ENCODE data around the gene AIRE. TPM values are rescaled to one million over a fixed set of nuclear protein-coding genes. Genes with fewer than 3 reads are reported as not detected.

AIRE gene
- total RNA-seq, 1 experiment from 2014 or later: 0.17 TPM

GRCh38 chr21:44275041-44275440, 10.6 kb upstream of the AIRE start:
- Histone ChIP-seq H2BK12ac (ENCODE audit: insufficient read length, low read depth, low read length) (no peak overlapping the region), H2BK15ac (ENCODE audit: low read depth, low read length) (no peak overlapping the region), H3K27me3 (ENCODE audit: insufficient read depth, low read length) (no peaks in the 10 kb centered on the region), H2BK20ac (ENCODE audit: low read depth, low read length, poor library complexity, severe bottlenecking) (no peak overlapping the region), H4K20me1 (ENCODE audit: control insufficient read depth, insufficient read depth, insufficient read length) (no peaks in the 10 kb centered on the region), H3K9me3 (ENCODE audit: control insufficient read depth, low read depth, low read length) (no peaks in the 10 kb centered on the region), H2BK5ac (ENCODE audit: insufficient read length, low read length) (no peak overlapping the region), H3K23ac (ENCODE audit: insufficient read length, low read depth, low read length) (no peak overlapping the region), H3K9ac (ENCODE audit: extremely low read depth, insufficient read length, low read length) (no peak overlapping the region), H3K14ac (ENCODE audit: insufficient read depth, low read length) (no peak overlapping the region), H2AFZ (ENCODE audit: low read length) (no peak overlapping the region), H3T11ph (ENCODE audit: low read length) (no peak overlapping the region), H2AK5ac (ENCODE audit: insufficient read length, low read length) (no peak overlapping the region), H3K4me2 (ENCODE audit: insufficient read depth, insufficient read length, low read length) (no peak overlapping the region), H4K91ac (ENCODE audit: insufficient read length, low read depth, low read length) (no peak overlapping the region), H3K79me2 (ENCODE audit: insufficient read depth, low read length) (no peaks in the 10 kb centered on the region), H3K27ac (ENCODE audit: insufficient read length, low read depth, low read length) (no peak overlapping the region), H4K8ac (replicated peaks; ENCODE audit: insufficient read length, low read depth, low read length) (no peak overlapping the region), H3K18ac (ENCODE audit: insufficient read length, low read depth, low read length) (no peak overlapping the region), H3K56ac (ENCODE audit: insufficient read length, low read depth, low read length) (no peak overlapping the region), H2BK120ac (ENCODE audit: low read depth, low read length, poor library complexity, severe bottlenecking) (no peak overlapping the region), H3K4ac (ENCODE audit: low read depth, low read length) (no peak overlapping the region), H3K79me1 (ENCODE audit: insufficient read depth, low read depth, low read length, poor library complexity, severe bottlenecking) (no peaks in the 10 kb centered on the region), H3K4me1 (ENCODE audit: insufficient read depth, low read length) (no peaks in the 10 kb centered on the region), H4K5ac (ENCODE audit: insufficient read length, low read depth, low read length) (no peak overlapping the region), H3K23me2 (ENCODE audit: insufficient read length, low read depth, low read length, poor library complexity, severe bottlenecking) (no peaks in the 10 kb centered on the region)
- TF ChIP-seq CTCF (conservative IDR thresholded peaks at IDR 0.05): no peak
- no peak for DNase-seq
- no peaks in the 10 kb centered on the region; a peak in 1 of 4 replicates for H3K4me1 Mint-ChIP-seq
- H3K27ac Mint-ChIP-seq: no peak overlapping the region
- no peaks in the 10 kb centered on the region; a peak in 1 of 5 replicates for H3K9me3 Mint-ChIP-seq
- peaks cover 8% of the 10 kb centered on the region for H3K27me3 Mint-ChIP-seq (ENCODE audit: low read depth)
- no peak overlapping the region for H3K4me3 Mint-ChIP-seq
- WGBS (ENCODE audit: extremely low coverage, insufficient read length, low lambda C conversion rate): no CpG with 5 or more reads among the region's 5 CpGs
- no peaks in the 10 kb centered on the region for H3K36me3 Mint-ChIP-seq (ENCODE audit: insufficient read depth in 1 of 3, low read depth in 3 of 3)
